GM18499 (cell line): ENCODE measurements around the gene CENPX.
"Not testable (repeated sequence)": the region's sequence is repeated elsewhere in the genome, so short reads cannot be mapped to it uniquely, and the experiment has no call there.

ENCODE experiments used
- ATAC-seq: cut with Tn5 transposase; IDR thresholded peaks from one replicate; pipeline ENCODE4 v1.9.1; 2021; ENCODE audit warnings: moderate number of reproducible peaks; ENCODE audit not compliant: insufficient read depth, unreplicated experiment

CENPX gene

GRCh38 chr17:82042649-82043048 lies 20.0 kb upstream of the CENPX start:
- ATAC-seq: no peak

GRCh38 chr17:82041144-82041814 lies 18.6 kb upstream of the CENPX start:
- no peak for ATAC-seq

- no peak for ATAC-seq
Observed at GRCh38 chr17:82039695-82040299, 17.1 kb upstream of the CENPX start.

GRCh38 chr17:82038796-82039409 lies 16.2 kb upstream of the CENPX start:
- ATAC-seq: not testable (repeated sequence)

- ATAC-seq: no peak
Observed at GRCh38 chr17:82037889-82038195, 15.2 kb upstream of the CENPX start.

- peak; percentile 51 for ATAC-seq
Observed at GRCh38 chr17:82037092-82037888, 14.6 kb upstream of the CENPX start, which contains the start of gene DCXR. DCXR (minus strand) TSS chr17:82037697; CDS start chr17:82037682, 15 bp downstream.

- no peak for ATAC-seq
Observed at GRCh38 chr17:82036634-82037091, 14.0 kb upstream of the CENPX start.

- ATAC-seq: no peak
Observed at GRCh38 chr17:82035956-82036633, 13.4 kb upstream of the CENPX start.

GRCh38 chr17:82035488-82035887 lies 12.8 kb upstream of the CENPX start:
- ATAC-seq: no peak

GRCh38 chr17:82034371-82035011 lies 11.8 kb upstream of the CENPX start:
- ATAC-seq: no peak

- ATAC-seq: no peak
Observed at GRCh38 chr17:82033359-82034085, 10.8 kb upstream of the CENPX start.

GRCh38 chr17:82031885-82032627 lies 9.4 kb upstream of the CENPX start:
- no peak for ATAC-seq

GRCh38 chr17:82031303-82031884 lies 8.7 kb upstream of the CENPX start, which contains the start of gene RAC3:
RAC3 (plus strand) TSS chr17:82031678; CDS start chr17:82031762, 84 bp downstream.
- ATAC-seq: no peak

GRCh38 chr17:82030470-82031302 lies 8.0 kb upstream of the CENPX start:
- ATAC-seq: no peak

GRCh38 chr17:82029990-82030469 lies 7.4 kb upstream of the CENPX start:
- no peak for ATAC-seq

- ATAC-seq: no peak
Observed at GRCh38 chr17:82029391-82029790, 6.7 kb upstream of the CENPX start.

- ATAC-seq: no peak
Observed at GRCh38 chr17:82028966-82029365, 6.3 kb upstream of the CENPX start.
